ENCODE data around the gene TASP1. TPM values are rescaled to one million over a fixed set of nuclear protein-coding genes. Genes with fewer than 3 reads are reported as not detected.
"Not testable (repeated sequence)": the region's sequence is repeated elsewhere in the genome, so short reads cannot be mapped to it uniquely, and the experiment has no call there.

Gene TASP1
- polyA plus RNA-seq, 3 donors, result 2.3 to 3.3 (median 2.6) TPM

DNA sequence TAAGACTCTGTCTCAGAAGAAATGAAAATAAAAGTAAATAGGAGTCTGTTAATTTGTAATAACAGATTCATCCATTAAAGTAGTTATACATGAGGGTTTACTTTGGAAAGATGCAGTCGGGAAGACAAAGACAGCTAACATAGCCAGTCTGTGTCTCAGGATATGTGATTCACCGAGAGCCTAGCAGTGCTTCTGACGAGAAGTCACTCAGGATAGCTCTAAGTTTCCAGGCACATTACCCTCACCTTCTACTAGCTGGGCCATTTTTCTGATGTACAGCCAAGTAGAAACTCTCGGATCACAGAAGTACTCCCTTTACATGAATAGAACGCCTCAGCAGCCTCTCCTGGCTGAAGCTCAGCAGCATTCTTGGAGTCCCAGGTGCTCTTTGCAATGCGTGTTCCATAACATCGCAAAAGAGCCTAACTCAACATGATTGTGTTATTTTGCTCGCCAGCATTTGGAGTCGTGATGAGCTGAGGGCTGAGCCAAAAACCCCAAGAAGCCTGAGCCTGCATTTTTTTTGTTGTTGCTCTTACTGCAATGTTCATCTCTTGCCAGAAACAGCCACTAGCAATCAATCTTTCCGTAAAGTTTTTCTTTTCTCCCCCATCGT lies 22.4 kb upstream of the TASP1 start:
- peaks cover 0 to 3% (median 0%) of the 10 kb centered on the region in 7 donors for H3K9me3 Mint-ChIP-seq
- H3K36me3 Mint-ChIP-seq, result no peaks in the 10 kb centered on the region
- H3K27ac Mint-ChIP-seq, result no peak overlapping the region
- intact Hi-C loops (cut with micrococcal nuclease), result no loop called here
- Histone ChIP-seq H3K9me3 (replicated peaks in 1 of 2; ENCODE audit: control insufficient read depth in 1 of 2, insufficient read depth in 1 of 2, low read length in 2 of 2) (no peaks in the 10 kb centered on the region), H3K27me3 (ENCODE audit: control insufficient read depth in 2 of 2, insufficient read depth in 2 of 2, low read length in 2 of 2) (no peaks in the 10 kb centered on the region), H3K9ac (ENCODE audit: insufficient read depth, low read length, poor library complexity, severe bottlenecking) (no peak overlapping the region), H3K4me2 (replicated peaks; ENCODE audit: extremely low read depth, low read length, poor library complexity, severe bottlenecking) (no peak overlapping the region), H3K27ac (ENCODE audit: low read depth in 1 of 2, low read length in 2 of 2) (no peak overlapping the region), H3K36me3 (replicated peaks in 1 of 2; ENCODE audit: control insufficient read depth in 1 of 2, insufficient read depth in 2 of 2, low read length in 2 of 2) (no peaks in the 10 kb centered on the region), H4K20me1 (ENCODE audit: insufficient read depth, low read length) (no peaks in the 10 kb centered on the region), H2AFZ (ENCODE audit: insufficient read depth, low read depth, low read length, poor library complexity, severe bottlenecking) (no peak overlapping the region), H3K4me3 (replicated peaks in 1 of 3; ENCODE audit: low read depth in 2 of 3, low read length in 3 of 3) (no peak overlapping the region), H3K4me1 (ENCODE audit: control insufficient read depth in 1 of 2, insufficient read depth in 2 of 2, low read length in 2 of 2) (peaks cover 0 to 7% of the 10 kb centered on the region in 2 donors), H3K79me2 (ENCODE audit: insufficient read depth, low read length) (no peaks in the 10 kb centered on the region)
- no peak for DNase-seq
- TF ChIP-seq, protein P1, sequence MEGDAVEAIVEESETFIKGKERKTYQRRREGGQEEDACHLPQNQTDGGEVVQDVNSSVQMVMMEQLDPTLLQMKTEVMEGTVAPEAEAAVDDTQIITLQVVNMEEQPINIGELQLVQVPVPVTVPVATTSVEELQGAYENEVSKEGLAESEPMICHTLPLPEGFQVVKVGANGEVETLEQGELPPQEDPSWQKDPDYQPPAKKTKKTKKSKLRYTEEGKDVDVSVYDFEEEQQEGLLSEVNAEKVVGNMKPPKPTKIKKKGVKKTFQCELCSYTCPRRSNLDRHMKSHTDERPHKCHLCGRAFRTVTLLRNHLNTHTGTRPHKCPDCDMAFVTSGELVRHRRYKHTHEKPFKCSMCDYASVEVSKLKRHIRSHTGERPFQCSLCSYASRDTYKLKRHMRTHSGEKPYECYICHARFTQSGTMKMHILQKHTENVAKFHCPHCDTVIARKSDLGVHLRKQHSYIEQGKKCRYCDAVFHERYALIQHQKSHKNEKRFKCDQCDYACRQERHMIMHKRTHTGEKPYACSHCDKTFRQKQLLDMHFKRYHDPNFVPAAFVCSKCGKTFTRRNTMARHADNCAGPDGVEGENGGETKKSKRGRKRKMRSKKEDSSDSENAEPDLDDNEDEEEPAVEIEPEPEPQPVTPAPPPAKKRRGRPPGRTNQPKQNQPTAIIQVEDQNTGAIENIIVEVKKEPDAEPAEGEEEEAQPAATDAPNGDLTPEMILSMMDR (IDR thresholded peaks at IDR 0.05), result no peak
- peaks cover 8% of the 10 kb centered on the region for H3K4me1 Mint-ChIP-seq
- H3K4me3 Mint-ChIP-seq, result no peak overlapping the region
- H3K27me3 Mint-ChIP-seq (ENCODE audit: low read depth in 3 of 3), result peaks cover 11 to 15% (median 12%) of the 10 kb centered on the region in 3 donors
- WGBS (ENCODE audit: insufficient coverage), result 83% methylated on average over 8 of the region's 11 CpGs

DNA sequence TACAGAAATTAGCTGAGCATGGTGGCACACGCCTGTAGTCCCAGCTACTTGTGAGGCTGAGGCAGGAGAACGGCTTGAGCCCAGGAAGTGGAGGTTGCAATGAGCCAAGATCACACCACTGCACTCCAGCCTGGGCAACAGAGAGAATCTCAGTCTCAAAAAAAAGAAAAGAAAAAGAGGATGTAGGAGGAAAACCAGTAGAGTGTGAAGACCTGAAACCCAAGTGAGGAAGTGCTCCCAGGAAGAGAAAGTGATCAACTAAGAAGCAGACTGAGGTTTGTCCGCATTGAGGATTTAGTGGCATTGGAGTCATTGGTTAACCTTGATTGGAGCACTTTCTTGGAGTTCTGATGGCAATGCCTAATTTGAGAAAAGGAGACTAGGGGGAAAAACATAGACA lies 20.6 kb upstream of the TASP1 start:
- H3K36me3 Mint-ChIP-seq, result no peaks in the 10 kb centered on the region
- H3K4me2 ChIP-seq (replicated peaks; ENCODE audit: extremely low read depth, low read length, poor library complexity, severe bottlenecking), result no peak overlapping the region
- H4K20me1 ChIP-seq (ENCODE audit: insufficient read depth, low read length), result no peaks in the 10 kb centered on the region
- 50% methylated on average over 2 of the region's 3 CpGs for WGBS (ENCODE audit: insufficient coverage)
- peaks cover 8% of the 10 kb centered on the region for H3K4me1 Mint-ChIP-seq
- peaks cover 0 to 2% (median 0%) of the 10 kb centered on the region in 7 donors for H3K9me3 Mint-ChIP-seq
- peak overlapping the region in 1 of 7 donors; percentile 25 for H3K27ac Mint-ChIP-seq
- H3K9me3 ChIP-seq (replicated peaks in 1 of 2; ENCODE audit: control insufficient read depth in 1 of 2, insufficient read depth in 1 of 2, low read length in 2 of 2), result no peaks in the 10 kb centered on the region
- H3K27me3 ChIP-seq (ENCODE audit: control insufficient read depth in 2 of 2, insufficient read depth in 2 of 2, low read length in 2 of 2), result no peaks in the 10 kb centered on the region
- no peak overlapping the region for H3K4me3 Mint-ChIP-seq
- no peaks in the 10 kb centered on the region for H3K79me2 ChIP-seq (ENCODE audit: insufficient read depth, low read length)
- H3K27ac ChIP-seq (ENCODE audit: low read depth in 1 of 2, low read length in 2 of 2), result no peak overlapping the region
- no peaks in the 10 kb centered on the region for H3K36me3 ChIP-seq (replicated peaks in 1 of 2; ENCODE audit: control insufficient read depth in 1 of 2, insufficient read depth in 2 of 2, low read length in 2 of 2)
- peaks cover 10 to 14% (median 10%) of the 10 kb centered on the region in 3 donors for H3K27me3 Mint-ChIP-seq (ENCODE audit: low read depth in 3 of 3)
- TF ChIP-seq, protein P1 (IDR thresholded peaks at IDR 0.05), result no peak
- peak in 2 of 3 donors; percentile 5 to 11 for DNase-seq
- intact Hi-C loops (cut with micrococcal nuclease), result no loop called here
- H2AFZ ChIP-seq (ENCODE audit: insufficient read depth, low read depth, low read length, poor library complexity, severe bottlenecking), result no peak overlapping the region
- no peak overlapping the region for H3K4me3 ChIP-seq (replicated peaks in 1 of 3; ENCODE audit: low read depth in 2 of 3, low read length in 3 of 3)
- H3K9ac ChIP-seq (ENCODE audit: insufficient read depth, low read length, poor library complexity, severe bottlenecking), result no peak overlapping the region
- H3K4me1 ChIP-seq (ENCODE audit: control insufficient read depth in 1 of 2, insufficient read depth in 2 of 2, low read length in 2 of 2), result peaks cover 0 to 7% of the 10 kb centered on the region in 2 donors

DNA sequence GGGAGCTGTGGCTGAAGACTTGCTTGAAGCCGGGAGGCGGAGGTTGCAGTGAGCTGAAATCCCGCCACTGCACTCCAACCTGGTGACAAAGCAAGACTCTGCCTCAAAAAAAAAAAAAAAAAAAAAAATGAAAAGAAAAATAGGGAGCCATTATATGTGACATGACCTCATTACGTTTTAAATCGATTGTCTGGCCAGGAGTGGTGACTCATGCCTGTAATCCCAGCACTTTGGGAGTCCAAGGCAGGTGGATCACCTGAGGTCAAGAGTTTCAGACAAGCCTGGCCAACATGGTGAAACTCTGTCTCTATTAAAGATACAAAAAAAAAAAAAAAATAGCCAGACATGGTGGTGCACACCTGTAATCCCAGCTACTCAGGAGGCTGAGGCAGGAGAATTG lies 19.3 kb upstream of the TASP1 start:
- intact Hi-C loops (cut with micrococcal nuclease); H3K27me3 ChIP-seq (ENCODE audit: control insufficient read depth in 2 of 2, insufficient read depth in 2 of 2, low read length in 2 of 2); H2AFZ ChIP-seq (ENCODE audit: insufficient read depth, low read depth, low read length, poor library complexity, severe bottlenecking); H3K36me3 ChIP-seq (replicated peaks in 1 of 2; ENCODE audit: control insufficient read depth in 1 of 2, insufficient read depth in 2 of 2, low read length in 2 of 2); H4K20me1 ChIP-seq (ENCODE audit: insufficient read depth, low read length); H3K27ac Mint-ChIP-seq; H3K9me3 ChIP-seq (replicated peaks in 1 of 2; ENCODE audit: control insufficient read depth in 1 of 2, insufficient read depth in 1 of 2, low read length in 2 of 2); H3K4me3 ChIP-seq (replicated peaks in 1 of 3; ENCODE audit: low read depth in 2 of 3, low read length in 3 of 3); H3K4me1 Mint-ChIP-seq; H3K9me3 Mint-ChIP-seq; H3K4me2 ChIP-seq (replicated peaks; ENCODE audit: extremely low read depth, low read length, poor library complexity, severe bottlenecking); H3K9ac ChIP-seq (ENCODE audit: insufficient read depth, low read length, poor library complexity, severe bottlenecking); H3K27ac ChIP-seq (ENCODE audit: low read depth in 1 of 2, low read length in 2 of 2); H3K4me1 ChIP-seq (ENCODE audit: control insufficient read depth in 1 of 2, insufficient read depth in 2 of 2, low read length in 2 of 2); H3K36me3 Mint-ChIP-seq; H3K4me3 Mint-ChIP-seq; H3K79me2 ChIP-seq (ENCODE audit: insufficient read depth, low read length); DNase-seq: not testable (repeated sequence)
- WGBS (ENCODE audit: insufficient coverage), result 90% methylated on average over 2 of the region's 5 CpGs
- peaks cover 9 to 12% (median 10%) of the 10 kb centered on the region in 3 donors for H3K27me3 Mint-ChIP-seq (ENCODE audit: low read depth in 3 of 3)
